GM20431 (cell line): Measurements from ENCODE around the gene KIAA0232.

Experiments
- in situ Hi-C: fragments of 300-500 bp; cut with MseI, MboI; formaldehyde crosslinking; loops from one replicate; pipeline ENCODE4 v1.15.0; 2020; ENCODE audit warnings: low sequenced_read_pairs; ENCODE audit not compliant: unreplicated experiment

The KIAA0232 gene

GRCh38 chr4:6929339-6929811 lies 146.8 kb downstream of the KIAA0232 start:
- in situ Hi-C loops, result no loop called here

- in situ Hi-C loops, result no loop called here
Measured at GRCh38 chr4:6929812-6930464, 147.4 kb downstream of the KIAA0232 start.

- in situ Hi-C loops, result no loop called here
Measured at GRCh38 chr4:6932475-6932874, 149.9 kb downstream of the KIAA0232 start.

GRCh38 chr4:6932918-6933317 lies 150.4 kb downstream of the KIAA0232 start:
- in situ Hi-C loops, result no loop called here
